ENCODE data around the gene KBTBD3.

The KBTBD3 gene

DNA sequence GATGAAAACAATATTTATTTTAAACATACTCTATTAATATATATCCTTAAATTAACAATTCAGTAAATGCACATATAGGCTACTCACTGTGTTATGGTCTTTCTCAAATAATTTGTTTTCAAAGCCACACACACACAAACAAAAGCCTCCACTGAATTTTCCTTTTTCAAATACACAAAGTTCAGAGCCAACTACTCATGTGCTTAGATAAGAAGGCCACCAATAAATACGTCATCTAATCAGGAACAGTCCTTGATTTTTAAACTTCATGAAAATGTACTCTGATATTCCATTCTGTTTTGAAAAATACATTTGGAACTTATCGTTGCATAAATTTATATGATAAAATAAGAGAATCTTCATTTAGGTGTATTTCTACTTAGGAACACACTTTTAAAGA, 26.0 kb downstream of the KBTBD3 start:
- H4K20me1 ChIP-seq (ENCODE audit: insufficient read depth, low read length) = no peaks in the 10 kb centered on the region
- no peaks in the 10 kb centered on the region for H3K9me3 ChIP-seq (ENCODE audit: low read length)
- no peaks in the 10 kb centered on the region for H3K4me1 ChIP-seq (ENCODE audit: insufficient read depth, low read length, severe bottlenecking)
- no peaks in the 10 kb centered on the region for H3K9me2 ChIP-seq (ENCODE audit: low read depth, low read length)
- no peak overlapping the region for H2AFZ ChIP-seq (ENCODE audit: low read length)
- TF ChIP-seq EZH2 (IDR thresholded peaks at IDR 0.05; ENCODE audit: borderline replicate concordance, low read length) = no peak
- TF ChIP-seq CTCF (IDR thresholded peaks at IDR 0.05; ENCODE audit: low read length) = no peak
- no peaks in the 10 kb centered on the region for H3F3A ChIP-seq (ENCODE audit: insufficient read depth, low read length)
- H3K36me3 ChIP-seq (ENCODE audit: insufficient read depth, low read length) = no peaks in the 10 kb centered on the region
- H3K27ac ChIP-seq (ENCODE audit: low read depth, low read length, poor library complexity, severe bottlenecking) = no peak overlapping the region
- H3K9ac ChIP-seq (ENCODE audit: low read length) = no peak overlapping the region
- H3K27me3 ChIP-seq (ENCODE audit: insufficient read depth, low read length) = no peaks in the 10 kb centered on the region
- no peaks in the 10 kb centered on the region for H3K79me2 ChIP-seq (ENCODE audit: insufficient read depth, low read length)
- H3K4me2 ChIP-seq (ENCODE audit: low read length) = no peak overlapping the region
- H3K4me3 ChIP-seq (ENCODE audit: low read depth, low read length, poor library complexity, severe bottlenecking) = no peak overlapping the region

- H3K79me2 ChIP-seq (ENCODE audit: insufficient read depth, low read length) = no peaks in the 10 kb centered on the region
- H2AFZ ChIP-seq (ENCODE audit: low read length) = no peak overlapping the region
- TF ChIP-seq EZH2 (IDR thresholded peaks at IDR 0.05; ENCODE audit: borderline replicate concordance, low read length) (no peak), CTCF (IDR thresholded peaks at IDR 0.05; ENCODE audit: low read length) (no peak)
These were observed 27.2 kb downstream of the KBTBD3 start for GRCh38 chr11:106049727-106050476.

DNA sequence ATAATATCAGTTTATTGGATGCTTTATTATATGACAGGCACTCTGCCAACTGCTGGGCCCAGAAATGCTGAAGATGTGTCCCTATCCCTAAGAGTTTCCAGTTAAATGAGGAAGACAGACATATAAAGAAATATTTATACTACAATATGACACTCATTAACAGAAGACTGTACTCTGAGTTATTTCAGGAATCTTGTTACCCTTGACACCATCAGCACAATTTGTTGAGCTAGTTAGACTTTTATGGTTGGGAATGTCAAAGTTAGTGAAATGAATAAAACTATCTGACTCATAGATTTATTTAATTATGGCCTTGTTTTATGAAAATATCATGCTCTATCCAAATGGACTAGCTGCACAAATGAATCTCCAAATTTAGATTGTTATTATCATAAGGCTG, 29.5 kb downstream of the KBTBD3 start:
- Histone ChIP-seq H3K36me3 (ENCODE audit: insufficient read depth, low read length) (no peaks in the 10 kb centered on the region), H3K4me1 (ENCODE audit: insufficient read depth, low read length, severe bottlenecking) (no peaks in the 10 kb centered on the region), H2AFZ (ENCODE audit: low read length) (no peak overlapping the region), H3K9me3 (ENCODE audit: low read length) (no peaks in the 10 kb centered on the region), H3K79me2 (ENCODE audit: insufficient read depth, low read length) (no peaks in the 10 kb centered on the region), H4K20me1 (ENCODE audit: insufficient read depth, low read length) (no peaks in the 10 kb centered on the region), H3K9me2 (ENCODE audit: low read depth, low read length) (no peaks in the 10 kb centered on the region), H3K27ac (ENCODE audit: low read depth, low read length, poor library complexity, severe bottlenecking) (no peak overlapping the region), H3K4me2 (ENCODE audit: low read length) (no peak overlapping the region), H3K9ac (ENCODE audit: low read length) (no peak overlapping the region), H3K4me3 (ENCODE audit: low read depth, low read length, poor library complexity, severe bottlenecking) (no peak overlapping the region), H3F3A (ENCODE audit: insufficient read depth, low read length) (no peaks in the 10 kb centered on the region), H3K27me3 (ENCODE audit: insufficient read depth, low read length) (no peaks in the 10 kb centered on the region)
- no peak for TF ChIP-seq CTCF (IDR thresholded peaks at IDR 0.05; ENCODE audit: low read length)
- TF ChIP-seq EZH2 (IDR thresholded peaks at IDR 0.05; ENCODE audit: borderline replicate concordance, low read length) = no peak

More at GRCh38 chr11:106049727-106050476, 27.2 kb downstream of the KBTBD3 start:
- Histone ChIP-seq H3K9ac (ENCODE audit: low read length) (no peak overlapping the region), H3K4me2 (ENCODE audit: low read length) (no peak overlapping the region), H3K27ac (ENCODE audit: low read depth, low read length, poor library complexity, severe bottlenecking) (no peak overlapping the region), H3F3A (ENCODE audit: insufficient read depth, low read length) (no peaks in the 10 kb centered on the region), H3K4me1 (ENCODE audit: insufficient read depth, low read length, severe bottlenecking) (no peaks in the 10 kb centered on the region), H3K9me3 (ENCODE audit: low read length) (no peaks in the 10 kb centered on the region), H3K4me3 (ENCODE audit: low read depth, low read length, poor library complexity, severe bottlenecking) (no peak overlapping the region), H3K27me3 (ENCODE audit: insufficient read depth, low read length) (no peaks in the 10 kb centered on the region), H3K36me3 (ENCODE audit: insufficient read depth, low read length) (no peaks in the 10 kb centered on the region), H4K20me1 (ENCODE audit: insufficient read depth, low read length) (no peaks in the 10 kb centered on the region), H3K9me2 (ENCODE audit: low read depth, low read length) (no peaks in the 10 kb centered on the region)

Measured in OCI-LY1 (cell line).